T-helper 2 cell treated with Interferon-gamma antibody and Interleukin-4, amounts not matched to agents 5 μg/mL and 100 μg/mL, for 36 hours (primary cell): ENCODE data around the gene PLD4.

Source experiments
- DNase-seq: peaks from one replicate; pipeline ENCODE4 v3.0.0; 2021; ENCODE audit warnings: low spot score
- H3K27ac Mint-ChIP-seq: one replicate; pipeline ENCODE4 v1.8.0; 2021; ENCODE audit warnings: mild to moderate bottlenecking, mixed read lengths
- H3K27me3 Mint-ChIP-seq: one replicate; pipeline ENCODE4 v1.8.0; 2021; ENCODE audit warnings: low read depth, mixed read lengths
- H3K36me3 Mint-ChIP-seq: one replicate; pipeline ENCODE4 v1.8.0; 2021; ENCODE audit warnings: low read depth, mixed read lengths
- H3K4me1 Mint-ChIP-seq: one replicate; pipeline ENCODE4 v1.8.0; 2021; ENCODE audit warnings: low read depth, mixed read lengths
- H3K4me3 Mint-ChIP-seq: one replicate; pipeline ENCODE4 v1.8.0; 2022; ENCODE audit warnings: mild to moderate bottlenecking, moderate library complexity, mixed read lengths
- H3K9me3 Mint-ChIP-seq: one replicate; pipeline ENCODE4 v1.8.0; 2021; ENCODE audit warnings: mixed read lengths

Gene PLD4

DNA sequence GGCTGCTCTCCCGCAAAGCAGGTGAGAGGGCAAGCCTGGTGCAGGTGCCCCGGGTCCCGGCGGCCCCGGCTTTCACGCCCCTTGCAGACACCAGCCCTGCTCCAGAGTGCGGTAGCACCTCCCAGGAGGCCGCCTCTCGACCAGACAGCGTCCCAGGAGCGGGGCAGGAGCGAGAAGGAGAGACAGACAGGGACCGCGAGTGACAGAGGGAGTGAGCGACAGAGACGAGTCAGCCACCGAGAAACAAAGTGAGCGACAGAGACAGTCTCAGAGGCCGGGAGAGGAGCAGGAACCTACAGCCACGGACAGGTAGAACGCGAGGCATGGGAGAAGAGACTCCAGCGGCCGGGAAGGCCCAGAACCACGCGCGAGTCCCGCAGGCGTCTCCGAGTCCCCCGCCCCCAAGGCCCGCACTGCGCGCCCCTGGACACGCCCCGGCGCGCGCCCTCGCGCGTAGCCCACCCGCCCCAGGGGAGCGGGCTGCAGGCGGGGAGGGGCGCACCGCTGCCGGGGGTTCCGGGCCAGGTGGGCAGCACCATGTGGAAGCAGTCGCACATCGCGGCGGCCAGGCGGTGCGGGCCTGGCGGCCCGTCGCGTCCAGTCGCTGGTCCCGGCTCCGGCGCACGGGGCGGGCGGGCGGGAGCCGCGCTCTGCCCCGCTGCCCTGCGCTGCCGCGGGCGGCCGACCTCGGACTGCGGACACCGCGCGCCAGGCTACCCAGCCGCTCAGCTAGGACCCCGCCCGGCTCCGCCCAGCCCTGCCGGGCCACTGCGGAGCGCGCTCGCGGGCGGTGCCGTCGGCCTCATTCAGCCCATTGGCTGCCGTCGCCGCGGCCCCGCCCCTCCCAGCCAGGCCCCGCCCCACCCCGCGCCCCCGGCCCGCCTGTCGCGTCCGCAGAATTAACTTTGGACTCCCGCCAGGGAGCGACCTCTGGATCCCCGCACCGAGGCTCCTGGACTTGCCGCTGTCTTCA, 53.3 kb downstream of the PLD4 start, which contains the start of gene AHNAK2:
Gene AHNAK2, minus strand, starts transcription at position 694 of the 973 bp plus-strand sequence. Its CDS starts 137 bp downstream, at position 557.
- H3K27ac Mint-ChIP-seq: no peak within 1 kb of the TSS
- H3K4me1 Mint-ChIP-seq: peaks cover 3% of the 10 kb centered on the region
- H3K36me3 Mint-ChIP-seq: no peaks in the 10 kb centered on the region
- H3K27me3 Mint-ChIP-seq: peaks cover 24% of the 10 kb centered on the region
- H3K9me3 Mint-ChIP-seq: no peaks in the 10 kb centered on the region
- peak within 1 kb of the TSS; percentile 84 for H3K4me3 Mint-ChIP-seq
- DNase-seq: peak; percentile 72

DNA sequence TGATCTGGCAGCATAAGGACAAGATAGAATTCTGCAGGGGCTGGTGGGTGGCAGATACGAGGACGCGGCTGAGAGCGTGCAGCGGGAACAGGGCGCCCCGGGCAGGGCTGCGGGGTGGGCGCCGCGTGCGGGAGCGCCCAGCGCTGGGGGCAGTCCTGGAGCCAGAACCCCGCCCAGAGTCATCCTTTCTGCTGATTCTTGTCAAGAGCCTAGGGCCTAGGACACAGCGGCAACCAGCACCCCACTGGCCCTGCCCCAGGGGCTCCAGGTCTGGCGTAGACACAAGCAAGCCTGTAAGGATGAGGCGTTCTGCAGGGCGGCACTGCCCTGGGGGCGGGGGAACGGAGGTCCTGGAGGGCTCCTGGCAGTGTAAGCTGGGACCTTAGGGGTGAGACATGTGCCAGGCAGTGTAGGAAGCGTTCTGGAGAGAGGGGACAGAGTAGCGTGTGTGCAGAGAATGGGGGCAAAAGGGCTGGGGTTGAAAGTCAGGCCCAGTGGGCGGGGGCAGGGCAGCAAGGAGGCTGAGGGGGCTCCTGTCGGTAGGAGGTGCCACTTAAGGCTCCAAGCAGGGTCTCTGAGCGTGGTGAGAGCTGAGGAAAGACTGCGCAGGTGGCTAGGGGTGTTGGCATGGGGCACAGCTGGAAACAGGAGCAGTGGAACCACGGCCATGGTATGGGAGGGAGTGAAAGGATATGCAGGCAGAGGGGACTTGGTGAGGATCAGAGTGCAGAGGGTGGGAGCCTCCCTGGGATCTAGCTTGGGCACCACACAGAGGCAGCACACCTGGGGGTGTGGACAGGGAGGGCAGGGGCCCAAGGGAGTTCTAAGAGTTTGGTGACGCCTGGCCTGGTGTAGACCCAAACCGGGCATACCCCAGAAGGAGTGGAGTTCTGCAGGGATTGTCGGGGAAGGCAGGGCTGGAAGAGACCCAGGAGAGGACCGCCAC, 54.3 kb downstream of the PLD4 start:
- Mint-ChIP-seq H3K4me1 (peaks cover 3% of the 10 kb centered on the region), H3K36me3 (no peaks in the 10 kb centered on the region), H3K4me3 (peak overlapping the region; percentile 43), H3K9me3 (no peaks in the 10 kb centered on the region), H3K27ac (no peak overlapping the region), H3K27me3 (peaks cover 24% of the 10 kb centered on the region)
- no peak for DNase-seq

DNA sequence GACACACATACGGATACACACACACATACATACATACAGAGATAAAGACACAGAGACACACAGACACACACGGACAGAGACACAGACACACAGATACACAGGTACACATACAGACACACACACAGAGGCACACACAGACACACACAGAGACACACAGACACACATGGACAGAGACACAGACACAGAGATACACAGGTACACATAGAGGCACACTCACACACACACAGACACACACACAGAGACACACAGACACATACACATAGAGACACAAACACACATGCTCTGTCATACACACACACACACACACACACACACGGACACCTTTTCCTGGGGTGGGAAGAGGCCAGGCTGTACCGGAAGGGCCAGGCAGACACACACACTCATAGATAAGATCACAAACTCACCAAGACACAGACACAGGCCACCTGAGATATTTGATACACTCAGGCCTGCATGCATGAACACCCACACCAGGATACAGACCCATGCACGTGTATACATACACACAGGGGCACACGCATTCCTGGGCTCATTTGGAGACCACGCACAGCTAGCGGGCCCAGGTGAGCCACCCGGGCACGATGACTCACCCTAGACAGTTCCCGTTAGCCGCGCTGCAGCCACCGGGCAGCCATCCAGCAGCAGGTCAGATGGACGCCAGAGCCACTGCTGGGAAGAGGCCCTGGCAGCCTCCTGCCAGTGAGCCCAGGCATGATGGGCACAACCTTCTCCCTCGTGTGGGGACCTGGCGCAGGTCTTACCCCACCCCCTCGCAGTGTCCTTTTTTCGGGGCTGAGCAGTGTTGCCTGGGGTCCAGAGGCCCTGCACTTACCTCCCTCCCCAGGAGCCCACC, 55.3 kb downstream of the PLD4 start:
- no peak for DNase-seq
- H3K36me3 Mint-ChIP-seq: no peaks in the 10 kb centered on the region
- peak overlapping the region; percentile 4 for H3K27ac Mint-ChIP-seq
- no peak overlapping the region for H3K4me3 Mint-ChIP-seq
- H3K4me1 Mint-ChIP-seq: peaks cover 3% of the 10 kb centered on the region
- H3K9me3 Mint-ChIP-seq: no peaks in the 10 kb centered on the region
- H3K27me3 Mint-ChIP-seq: peaks cover 24% of the 10 kb centered on the region

DNA sequence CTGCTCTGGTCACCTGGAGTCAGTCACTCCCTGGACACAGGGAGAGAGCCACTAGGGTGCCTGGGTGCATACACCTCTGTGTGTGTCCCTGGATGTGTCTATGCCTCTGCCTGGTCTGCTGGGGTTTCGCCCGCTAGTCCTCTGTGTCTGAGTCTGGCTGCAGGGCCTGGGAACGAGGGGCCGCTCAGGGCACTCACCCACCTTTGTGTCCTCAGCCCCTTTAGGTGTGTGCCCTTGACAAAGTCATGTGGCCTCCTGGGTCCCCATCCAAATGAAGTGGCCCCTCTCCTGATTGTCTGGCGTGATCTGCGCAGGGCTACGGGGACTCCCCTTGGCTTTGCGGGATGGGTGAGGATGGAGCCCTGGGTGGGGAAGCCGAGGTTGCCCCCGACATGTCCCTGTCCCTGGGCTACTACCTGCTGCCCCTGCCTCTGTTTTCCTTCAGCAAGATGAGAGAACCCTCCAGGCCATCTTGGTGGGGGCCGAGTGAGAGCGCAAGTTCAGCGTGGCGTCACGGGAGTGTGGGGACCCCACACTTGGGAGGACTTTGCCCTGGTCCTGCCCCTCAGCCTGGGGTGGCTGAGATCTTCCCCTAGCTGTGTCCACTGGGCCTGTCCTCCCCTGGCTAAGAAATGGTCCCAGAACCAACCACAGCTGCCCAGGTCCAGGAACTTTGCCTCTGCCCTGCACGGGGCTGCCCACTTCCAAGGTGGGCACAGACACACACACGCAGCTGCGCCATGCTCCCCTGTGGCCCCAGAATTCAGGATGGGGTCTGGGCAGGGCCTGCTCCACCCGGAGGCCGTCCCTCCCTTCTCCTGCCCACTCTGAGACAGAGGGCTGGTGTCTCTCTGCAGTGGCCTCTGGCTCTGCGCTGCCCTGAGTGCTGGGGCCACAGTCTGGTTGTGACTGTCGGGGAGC, 56.2 kb downstream of the PLD4 start:
- DNase-seq: no peak
- peaks cover 3% of the 10 kb centered on the region for H3K4me1 Mint-ChIP-seq
- H3K9me3 Mint-ChIP-seq: no peaks in the 10 kb centered on the region
- peaks cover 24% of the 10 kb centered on the region for H3K27me3 Mint-ChIP-seq
- H3K4me3 Mint-ChIP-seq: no peak overlapping the region
- no peaks in the 10 kb centered on the region for H3K36me3 Mint-ChIP-seq
- H3K27ac Mint-ChIP-seq: no peak overlapping the region

GRCh38 chr14:104981699-104982541, 57.2 kb downstream of the PLD4 start:
- no peaks in the 10 kb centered on the region for H3K36me3 Mint-ChIP-seq
- H3K27me3 Mint-ChIP-seq: peaks cover 19% of the 10 kb centered on the region
- no peaks in the 10 kb centered on the region for H3K9me3 Mint-ChIP-seq
- H3K4me3 Mint-ChIP-seq: no peak overlapping the region
- DNase-seq: no peak
- no peaks in the 10 kb centered on the region for H3K4me1 Mint-ChIP-seq
- no peak overlapping the region for H3K27ac Mint-ChIP-seq

DNA sequence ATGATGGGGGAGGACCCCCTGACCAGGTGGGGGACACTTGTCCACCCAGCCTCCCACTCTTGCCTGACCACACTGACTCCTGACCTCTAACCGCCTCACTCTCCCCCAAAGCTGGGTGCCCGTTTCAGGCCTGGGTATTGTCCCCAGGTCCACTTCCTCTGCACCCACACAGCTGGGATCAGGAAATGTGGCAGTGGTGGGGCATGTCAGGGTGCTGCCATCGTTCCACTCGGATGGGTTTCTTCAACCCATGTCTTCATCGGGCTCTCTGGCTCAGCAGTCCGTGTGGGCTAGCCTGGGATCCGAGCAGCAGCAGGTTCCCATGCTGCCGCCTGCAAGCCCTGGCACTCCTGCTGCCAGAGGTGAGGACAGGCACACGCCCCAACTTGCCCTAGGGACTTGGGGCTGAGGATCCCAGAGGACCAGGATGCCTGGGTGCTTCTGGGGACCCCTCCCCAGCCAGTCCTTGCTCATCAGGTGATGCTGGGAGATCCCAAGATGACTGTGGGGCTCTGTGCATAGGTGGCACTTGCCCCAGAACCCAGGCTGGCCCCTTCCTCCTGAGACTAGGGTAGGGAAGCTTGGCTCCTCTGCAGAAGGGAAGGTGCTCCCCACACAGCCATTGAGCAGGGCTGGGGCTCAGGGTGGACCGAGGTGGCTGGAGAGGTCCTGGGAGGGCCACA, 58.0 kb downstream of the PLD4 start:
- Mint-ChIP-seq H3K36me3 (no peaks in the 10 kb centered on the region), H3K9me3 (no peaks in the 10 kb centered on the region), H3K4me3 (no peak overlapping the region), H3K27ac (no peak overlapping the region), H3K4me1 (peaks cover 2% of the 10 kb centered on the region), H3K27me3 (peaks cover 18% of the 10 kb centered on the region)
- no peak for DNase-seq
